Spleen (tissue), 11 donors: ENCODE measurements around the gene MUS81. TPM values are rescaled to one million over a fixed set of nuclear protein-coding genes. Genes with fewer than 3 reads are reported as not detected.
A peak's percentile ranks its signal among the peaks of the same experiment; 100 is the strongest.

Experiments
- DNase-seq: peaks from one replicate; pipeline ENCODE4 v3.0.0-alpha.2; 2020
- H3K27ac ChIP-seq, 8 donors: fragments of 200-600 bp; sonication (generic) in 7 of 8; 1 replicate in 4 of 8; 2 replicates in 4 of 8; pipeline versions ENCODE4 v1.5.0 to v1.8.0; 2016 to 2021; ENCODE audit warnings: inconsistent platforms in 4 of 8, mild to moderate bottlenecking in 4 of 8, moderate library complexity in 1 of 8
- H3K27me3 ChIP-seq, 7 donors: fragments of 200-600 bp; sonication (generic) in 6 of 7; replicated peaks in 1 of 7; 1 replicate in 4 of 7; 2 replicates in 3 of 7; pipeline versions ENCODE4 v1.5.0 to v1.8.0; 2016 to 2021; ENCODE audit warnings: inconsistent platforms in 3 of 7, mild to moderate bottlenecking in 1 of 7
- H3K36me3 ChIP-seq, 6 donors: fragments of 200-600 bp; sonication (generic) in 5 of 6; 1 replicate in 4 of 6; 2 replicates in 2 of 6; pipeline versions ENCODE4 v1.5.0 to v1.8.0; 2016 to 2021; ENCODE audit warnings: inconsistent platforms in 2 of 6
- H3K4me1 ChIP-seq, 6 donors: fragments of 200-600 bp; sonication (generic) in 5 of 6; 1 replicate in 3 of 6; 2 replicates in 3 of 6; pipeline versions ENCODE4 v1.5.0 to v1.8.0; 2016 to 2021; ENCODE audit warnings: inconsistent platforms in 3 of 6
- H3K4me3 ChIP-seq, 8 donors: fragments of 200-600 bp; sonication (generic) in 7 of 8; 1 replicate in 4 of 8; 2 replicates in 4 of 8; pipeline versions ENCODE4 v1.5.0 to v1.8.0; 2016 to 2021; ENCODE audit warnings: inconsistent platforms in 4 of 8, mild to moderate bottlenecking in 4 of 8, moderate library complexity in 2 of 8
- H3K9me3 ChIP-seq, 8 donors: fragments of 200-600 bp; sonication (generic) in 7 of 8; 1 replicate in 4 of 8; 2 replicates in 4 of 8; pipeline versions ENCODE4 v1.5.0 to v1.8.0; 2016 to 2021; ENCODE audit warnings: inconsistent platforms in 4 of 8
- POLR2A ChIP-seq, 3 donors: fragments of 450-650 bp; IDR thresholded peaks; one replicate each; pipeline ENCODE4 v1.5.1; 2017; ENCODE audit warnings: antibody characterized with exemption in 3 of 3, mild to moderate bottlenecking in 1 of 3
- POLR2AphosphoS5 ChIP-seq, 3 donors: sonication (generic); formaldehyde crosslinking; IDR thresholded peaks; one replicate each; pipeline ENCODE4 v1.5.1; 2017; ENCODE audit warnings: antibody characterized with exemption in 3 of 3
- WGBS, 5 donors: extraction: QIAGEN DNeasy Blood & Tissue Kit in 3 of 5; methylation state at CpG; one replicate each; pipeline versions ENCODE4 v1.1.5 to v1.1.7; 2013 to 2018; 5-methylcytosine and 5-hydroxymethylcytosine counted together
- intact Hi-C: fragments of 100-400 bp; cut with DNase I; formaldehyde crosslinking; loops from one replicate; pipeline ENCODE4 v1.15.0; 2023; ENCODE audit warnings: low total_unique reads
- polyA plus RNA-seq, 3 donors: library from polyadenylated mRNA; stranded (reverse); fragments of 200-250 nt; gene quantifications; one replicate each; pipeline ENCODE4 v1.2.1, GENCODE V29; 2013
- total RNA-seq, 7 donors: library from RNA; depleted of rRNA in 3 of 7; stranded (reverse); fragments of >200 nt in 3 of 7; fragmentation: NEBNext Ultra II Directional in 4 of 7; extraction: Animal tissue kit (Norgen Biotek cat#: 25700) in 4 of 7; gene quantifications; one replicate each; pipeline versions ENCODE4 v1.1.0 to v1.2.1, GENCODE V29; 2016 to 2021
- TF ChIP-seq, protein P1 (sequence below), 11 experiments: fragments of 200-600 bp in 7 of 11; fragments of 450-650 bp in 4 of 11; sonication (generic) in 4 of 11; IDR thresholded peaks in 8 of 11; conservative IDR thresholded peaks in 3 of 11; 1 replicate in 7 of 11; 2 replicates in 4 of 11; pipeline versions ENCODE4 v1.4.0 to v1.8.0; 2016 to 2021; ENCODE audit warnings: antibody characterized with exemption in 11 of 11, inconsistent platforms in 4 of 11, mild to moderate bottlenecking in 1 of 11
- donor health status: healthy with polysubstance abuse.
- donor health status: DM: no; HTN: no; CAD: no; lungs with moderate emphysema.
- donor health status: DM: no; HTN: no; CAD: no.
- donor health status: Bipolar disorder and iron deficiency.
- donor health status: healthy.
- donor health status: DM: no; HTN: no; CAD: no.
- donor health status: DM: yes; HTN: yes; CAD: no.

The MUS81 gene
- total and polyA plus RNA-seq, 10 donors = 54.8 to 93.5 (median 72.7) TPM

GRCh38 chr11:65852508-65853245 lies 7.6 kb upstream of the MUS81 start:
- no peak overlapping the region for H3K27ac ChIP-seq

DNA sequence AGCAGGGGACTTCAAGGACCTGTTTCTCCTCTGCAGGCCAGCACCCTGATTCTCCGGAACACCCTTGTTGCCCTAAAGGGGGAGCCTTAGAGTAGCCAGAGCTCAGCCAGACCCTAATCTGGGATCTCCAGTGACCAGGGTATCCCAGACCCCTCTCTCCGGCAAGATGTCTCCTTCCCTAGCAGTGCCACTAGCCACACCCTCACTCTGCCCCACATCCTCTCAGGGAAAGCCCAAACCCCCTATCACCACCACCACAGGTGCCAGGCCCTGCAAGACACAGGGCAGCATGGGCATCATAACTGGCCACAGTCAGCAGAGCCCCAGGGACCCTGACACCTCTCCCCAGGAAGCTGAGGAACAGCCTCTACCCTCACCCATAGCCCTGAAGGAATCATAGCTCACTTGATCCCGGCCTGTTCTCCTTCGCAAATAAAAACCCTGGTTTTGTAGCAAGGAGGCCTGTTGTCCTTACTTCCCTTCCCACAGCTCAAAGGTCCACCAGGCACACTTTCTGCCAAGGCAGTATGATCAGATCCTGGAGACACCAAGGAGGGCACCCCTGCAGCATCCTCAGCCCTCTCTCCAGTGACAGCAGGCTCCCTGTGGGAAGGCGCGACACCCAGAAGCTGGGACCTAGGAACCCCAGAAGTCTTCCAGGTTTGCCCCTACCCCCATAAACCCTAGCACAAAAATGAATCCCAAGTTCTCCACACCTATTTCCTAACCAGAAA lies 6.8 kb upstream of the MUS81 start:
- intact Hi-C loops = no loop called here
- Histone ChIP-seq H3K9me3 (peaks cover 0 to 10% (median 7%) of the 10 kb centered on the region in 8 donors), H3K4me1 (peaks cover 19 to 54% (median 39%) of the 10 kb centered on the region in 6 donors), H3K27ac (peak overlapping the region in 1 of 8 donors; percentile 48), H3K4me3 (no peak overlapping the region), H3K36me3 (peaks cover 10 to 64% (median 57%) of the 10 kb centered on the region in 6 donors), H3K27me3 (no peaks in the 10 kb centered on the region)
- no peak for DNase-seq
- 85 to 96% (median 95%) methylated on average over 4 to 6 of the region's 6 CpGs for WGBS, 5 donors
- TF ChIP-seq, protein P1, sequence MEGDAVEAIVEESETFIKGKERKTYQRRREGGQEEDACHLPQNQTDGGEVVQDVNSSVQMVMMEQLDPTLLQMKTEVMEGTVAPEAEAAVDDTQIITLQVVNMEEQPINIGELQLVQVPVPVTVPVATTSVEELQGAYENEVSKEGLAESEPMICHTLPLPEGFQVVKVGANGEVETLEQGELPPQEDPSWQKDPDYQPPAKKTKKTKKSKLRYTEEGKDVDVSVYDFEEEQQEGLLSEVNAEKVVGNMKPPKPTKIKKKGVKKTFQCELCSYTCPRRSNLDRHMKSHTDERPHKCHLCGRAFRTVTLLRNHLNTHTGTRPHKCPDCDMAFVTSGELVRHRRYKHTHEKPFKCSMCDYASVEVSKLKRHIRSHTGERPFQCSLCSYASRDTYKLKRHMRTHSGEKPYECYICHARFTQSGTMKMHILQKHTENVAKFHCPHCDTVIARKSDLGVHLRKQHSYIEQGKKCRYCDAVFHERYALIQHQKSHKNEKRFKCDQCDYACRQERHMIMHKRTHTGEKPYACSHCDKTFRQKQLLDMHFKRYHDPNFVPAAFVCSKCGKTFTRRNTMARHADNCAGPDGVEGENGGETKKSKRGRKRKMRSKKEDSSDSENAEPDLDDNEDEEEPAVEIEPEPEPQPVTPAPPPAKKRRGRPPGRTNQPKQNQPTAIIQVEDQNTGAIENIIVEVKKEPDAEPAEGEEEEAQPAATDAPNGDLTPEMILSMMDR (IDR thresholded peaks at IDR 0.05 in 8 of 11, conservative IDR thresholded peaks at IDR 0.05 in 3 of 11) = no peak
- peak in 1 of 3 donors; percentile 34 for TF ChIP-seq POLR2AphosphoS5 (IDR thresholded peaks at IDR 0.05)
- TF ChIP-seq POLR2A (IDR thresholded peaks at IDR 0.05) = no peak

More at GRCh38 chr11:65852508-65853245, 7.6 kb upstream of the MUS81 start:
- TF ChIP-seq POLR2AphosphoS5 (IDR thresholded peaks at IDR 0.05) = peak in 2 of 3 donors; percentile 32 to 80
- TF ChIP-seq, protein P1 (IDR thresholded peaks at IDR 0.05 in 8 of 11, conservative IDR thresholded peaks at IDR 0.05 in 3 of 11) = no peak
- intact Hi-C loops = no loop called here
- peak; percentile 79 for DNase-seq
- Histone ChIP-seq H3K4me3 (no peak overlapping the region), H3K9me3 (peaks cover 0 to 10% (median 7%) of the 10 kb centered on the region in 8 donors), H3K27me3 (no peaks in the 10 kb centered on the region), H3K36me3 (peaks cover 10 to 64% (median 57%) of the 10 kb centered on the region in 6 donors), H3K4me1 (peaks cover 19 to 52% (median 36%) of the 10 kb centered on the region in 6 donors)
- WGBS, 5 donors = 93 to 97% (median 96%) methylated on average over 19 to 33 of the region's 33 CpGs

DNA sequence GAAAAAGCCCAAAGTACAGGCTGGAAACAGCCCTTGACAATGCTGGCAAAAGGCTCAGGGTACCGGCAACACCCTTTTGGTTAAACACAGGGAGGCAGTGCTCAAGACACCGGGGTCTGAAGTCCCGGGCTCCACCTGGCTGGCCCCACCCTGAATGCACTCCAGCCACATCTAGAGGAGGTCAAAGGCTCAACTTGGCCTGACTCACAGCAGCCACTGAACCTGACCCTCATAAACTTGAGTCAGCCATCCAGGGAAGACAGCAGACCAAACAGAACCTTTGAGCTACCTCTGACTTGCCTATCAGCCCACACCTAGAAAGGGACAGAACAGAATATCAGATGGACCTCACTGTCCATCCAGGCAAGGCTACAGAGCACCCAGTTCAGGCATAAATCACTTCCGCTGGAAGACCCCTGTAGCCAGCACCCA lies 6.1 kb upstream of the MUS81 start:
- Histone ChIP-seq H3K4me3 (no peak overlapping the region), H3K4me1 (peaks cover 25 to 62% (median 46%) of the 10 kb centered on the region in 6 donors), H3K36me3 (peaks cover 10 to 64% (median 57%) of the 10 kb centered on the region in 6 donors), H3K27ac (peak overlapping the region in 1 of 8 donors; percentile 48), H3K27me3 (no peaks in the 10 kb centered on the region), H3K9me3 (peaks cover 0 to 10% (median 7%) of the 10 kb centered on the region in 8 donors)
- no peak for DNase-seq
- intact Hi-C loops = no loop called here
- TF ChIP-seq POLR2A (IDR thresholded peaks at IDR 0.05) (no peak), POLR2AphosphoS5 (IDR thresholded peaks at IDR 0.05) (no peak)
- TF ChIP-seq, protein P1 (IDR thresholded peaks at IDR 0.05 in 8 of 11, conservative IDR thresholded peaks at IDR 0.05 in 3 of 11) = no peak
- 94 to 97% (median 96%) methylated on average over 2 to 4 of the region's 4 CpGs for WGBS, 5 donors
